Esophagus squamous epithelium (tissue), 4 donors: ENCODE data around the gene EGFL6.

Experiments used
- POLR2A ChIP-seq, 4 donors: fragments of 450-650 bp; IDR thresholded peaks; one replicate each; pipeline ENCODE4 v1.6.1; 2017; ENCODE audit warnings: antibody characterized with exemption in 4 of 4, mild to moderate bottlenecking in 4 of 4, moderate library complexity in 3 of 4
- TF ChIP-seq, protein P1 (sequence below), 6 experiments: fragments of 450-650 bp in 4 of 6; fragments of 200-600 bp in 2 of 6; sonication (generic) in 2 of 6; IDR thresholded peaks; one replicate each; pipeline ENCODE4 v1.5.1; 2016 to 2019; ENCODE audit warnings: antibody characterized with exemption in 6 of 6, mild to moderate bottlenecking in 4 of 6, moderate library complexity in 4 of 6

DNA sequence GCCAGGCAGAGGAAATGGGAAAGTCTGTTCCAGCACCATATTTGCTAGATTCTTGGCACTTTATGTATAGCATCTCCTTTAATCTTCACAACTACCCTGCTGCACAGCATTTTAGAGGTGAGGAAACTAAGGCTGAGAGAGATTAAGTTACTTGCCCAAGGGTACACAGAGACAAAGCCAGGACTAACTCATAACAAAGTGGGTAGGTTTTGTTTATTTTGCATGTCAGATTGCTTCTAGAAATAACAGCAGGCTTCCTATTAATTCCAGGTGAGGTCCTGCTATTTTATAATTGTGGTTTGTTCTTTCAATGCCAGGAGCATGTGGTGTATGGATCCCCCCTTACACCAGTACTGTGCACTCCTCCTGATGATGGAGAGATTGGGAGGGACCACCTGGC, 98.5 kb downstream of the EGFL6 start:
- TF ChIP-seq, protein P1, sequence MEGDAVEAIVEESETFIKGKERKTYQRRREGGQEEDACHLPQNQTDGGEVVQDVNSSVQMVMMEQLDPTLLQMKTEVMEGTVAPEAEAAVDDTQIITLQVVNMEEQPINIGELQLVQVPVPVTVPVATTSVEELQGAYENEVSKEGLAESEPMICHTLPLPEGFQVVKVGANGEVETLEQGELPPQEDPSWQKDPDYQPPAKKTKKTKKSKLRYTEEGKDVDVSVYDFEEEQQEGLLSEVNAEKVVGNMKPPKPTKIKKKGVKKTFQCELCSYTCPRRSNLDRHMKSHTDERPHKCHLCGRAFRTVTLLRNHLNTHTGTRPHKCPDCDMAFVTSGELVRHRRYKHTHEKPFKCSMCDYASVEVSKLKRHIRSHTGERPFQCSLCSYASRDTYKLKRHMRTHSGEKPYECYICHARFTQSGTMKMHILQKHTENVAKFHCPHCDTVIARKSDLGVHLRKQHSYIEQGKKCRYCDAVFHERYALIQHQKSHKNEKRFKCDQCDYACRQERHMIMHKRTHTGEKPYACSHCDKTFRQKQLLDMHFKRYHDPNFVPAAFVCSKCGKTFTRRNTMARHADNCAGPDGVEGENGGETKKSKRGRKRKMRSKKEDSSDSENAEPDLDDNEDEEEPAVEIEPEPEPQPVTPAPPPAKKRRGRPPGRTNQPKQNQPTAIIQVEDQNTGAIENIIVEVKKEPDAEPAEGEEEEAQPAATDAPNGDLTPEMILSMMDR (IDR thresholded peaks at IDR 0.05) = no peak
- no peak for TF ChIP-seq POLR2A (IDR thresholded peaks at IDR 0.05)
